CD4-positive, CD25-positive, alpha-beta regulatory T cell (primary cell): ENCODE measurements around the gene SFPQ. TPM values are rescaled to one million over a fixed set of nuclear protein-coding genes. Genes with fewer than 3 reads are reported as not detected.

ENCODE experiments used
- ATAC-seq, 2 donors: fragments of 150-1000 bp; cut with Tn5 transposase; one replicate each; pipeline ENCODE4 v1.10.0; 2021; ENCODE audit warnings: low read depth in 2 of 2, moderate number of reproducible peaks in 2 of 2, moderate library complexity in 1 of 2
- DNase-seq, 3 donors: peaks; one replicate each; pipeline versions ENCODE4 v3.0.0 to v3.0.0-alpha.2; 2012 to 2022; ENCODE audit warnings: mixed read lengths in 1 of 3
- H3K27ac ChIP-seq: one replicate; pipeline ENCODE4 v1.7.0; 2013; ENCODE audit warnings: mild to moderate bottlenecking, low read length; ENCODE audit not compliant: insufficient read depth, poor library complexity, severe bottlenecking
- H3K27me3 ChIP-seq: one replicate; pipeline ENCODE4 v1.7.0; 2013; ENCODE audit warnings: low read length; ENCODE audit not compliant: control insufficient read depth, insufficient read depth
- H3K36me3 ChIP-seq: one replicate; pipeline ENCODE4 v1.7.0; 2013; ENCODE audit warnings: mild to moderate bottlenecking, low read length, moderate library complexity; ENCODE audit not compliant: control insufficient read depth, insufficient read depth
- H3K4me1 ChIP-seq: 2 replicates; pipeline ENCODE4 v1.7.0; 2013; ENCODE audit warnings: mild to moderate bottlenecking, low read length; ENCODE audit not compliant: insufficient read depth, control insufficient read depth, poor library complexity, severe bottlenecking
- H3K4me3 ChIP-seq: one replicate; pipeline ENCODE4 v1.7.0; 2013; ENCODE audit warnings: low read depth, mild to moderate bottlenecking, low read length, moderate library complexity
- H3K9me3 ChIP-seq, 2 experiments: 1 replicate in 1 of 2; 2 replicates in 1 of 2; pipeline ENCODE4 v1.7.0; 2013; ENCODE audit warnings: low read length in 2 of 2, mild to moderate bottlenecking in 1 of 2, moderate library complexity in 1 of 2; ENCODE audit not compliant: control insufficient read depth in 2 of 2
- H3K27ac Mint-ChIP-seq, 3 donors: one replicate each; pipeline ENCODE4 v1.8.0; 2020 to 2022; ENCODE audit warnings: mild to moderate bottlenecking in 3 of 3, mixed read lengths in 3 of 3, moderate library complexity in 2 of 3
- H3K27me3 Mint-ChIP-seq: one replicate; pipeline ENCODE4 v1.8.0; 2022; ENCODE audit warnings: mild to moderate bottlenecking, mixed read lengths
- H3K36me3 Mint-ChIP-seq: one replicate; pipeline ENCODE4 v1.8.0; 2020; ENCODE audit warnings: mixed read lengths
- H3K4me1 Mint-ChIP-seq, 4 donors: one replicate each; pipeline ENCODE4 v1.8.0; 2020 to 2022; ENCODE audit warnings: mixed read lengths in 4 of 4, mild to moderate bottlenecking in 1 of 4
- H3K4me3 Mint-ChIP-seq, 4 donors: one replicate each; pipeline ENCODE4 v1.8.0; 2020 to 2022; ENCODE audit warnings: mild to moderate bottlenecking in 4 of 4, mixed read lengths in 4 of 4, moderate library complexity in 3 of 4
- H3K9me3 Mint-ChIP-seq, 7 donors: one replicate each; pipeline ENCODE4 v1.8.0; 2020 to 2022; ENCODE audit warnings: mixed read lengths in 7 of 7, mild to moderate bottlenecking in 3 of 7, moderate library complexity in 2 of 7
- polyA plus RNA-seq, 4 donors: library from polyadenylated mRNA; unstranded; fragments of 300-500 nt; fragmentation: Illumina TruSeq; gene quantifications; one replicate each; pipeline ENCODE4 v1.2.3, GENCODE V29; 2021
- total RNA-seq: library from RNA; stranded (reverse); gene quantifications from one replicate; pipeline ENCODE4 v1.2.3, GENCODE V29; 2022

SFPQ gene
- total and polyA plus RNA-seq, 5 donors from 2014 or later, result 111 to 618 (median 129) TPM

- Mint-ChIP-seq H3K4me3 (peak overlapping the region in 3 of 4 donors; percentile 0 to 99 (median 39)), H3K4me1 (peaks cover 36 to 97% (median 82%) of the 10 kb centered on the region in 4 donors), H3K27ac (peak overlapping the region in 2 of 3 donors; percentile 7 to 43), H3K9me3 (peaks cover 0 to 1% (median 0%) of the 10 kb centered on the region in 7 donors), H3K36me3 (peaks cover 82% of the 10 kb centered on the region), H3K27me3 (no peaks in the 10 kb centered on the region)
- peaks cover 83% of the 10 kb centered on the region for H3K4me1 ChIP-seq
- peaks cover 99% of the 10 kb centered on the region for H3K36me3 ChIP-seq
- H3K4me3 ChIP-seq, result peak overlapping the region; percentile 21
- DNase-seq, result no peak
- no peaks in the 10 kb centered on the region for H3K9me3 ChIP-seq
- H3K27ac ChIP-seq, result no peak overlapping the region
- ATAC-seq, result no peak
- no peaks in the 10 kb centered on the region for H3K27me3 ChIP-seq
Observed at GRCh38 chr1:35185200-35185599, 7.7 kb downstream of the SFPQ start.

- H3K36me3 ChIP-seq, result peaks cover 99% of the 10 kb centered on the region
- DNase-seq, result peak in 1 of 3 donors; percentile 27
- peak overlapping the region; percentile 44 for H3K27ac ChIP-seq
- H3K36me3 Mint-ChIP-seq, result peaks cover 80% of the 10 kb centered on the region
- no peaks in the 10 kb centered on the region for H3K9me3 ChIP-seq
- H3K9me3 Mint-ChIP-seq, result peaks cover 0 to 1% (median 0%) of the 10 kb centered on the region in 7 donors
- peak overlapping the region in 3 of 4 donors; percentile 39 to 99 (median 49) for H3K4me3 Mint-ChIP-seq
- H3K27me3 Mint-ChIP-seq, result no peaks in the 10 kb centered on the region
- no peak for ATAC-seq
- H3K27ac Mint-ChIP-seq, result peak overlapping the region in 2 of 3 donors; percentile 43 to 58
- H3K4me3 ChIP-seq, result peak overlapping the region; percentile 21
- peaks cover 79% of the 10 kb centered on the region for H3K4me1 ChIP-seq
- H3K4me1 Mint-ChIP-seq, result peaks cover 40 to 97% (median 83%) of the 10 kb centered on the region in 4 donors
- H3K27me3 ChIP-seq, result no peaks in the 10 kb centered on the region
Observed at GRCh38 chr1:35184495-35185199, 8.3 kb downstream of the SFPQ start.

GRCh38 chr1:35181790-35182455, 11.0 kb downstream of the SFPQ start:
- Mint-ChIP-seq H3K4me3 (peak overlapping the region in 3 of 4 donors; percentile 4 to 42 (median 4)), H3K36me3 (peaks cover 71% of the 10 kb centered on the region), H3K27me3 (no peaks in the 10 kb centered on the region), H3K4me1 (peaks cover 28 to 90% (median 69%) of the 10 kb centered on the region in 4 donors), H3K9me3 (peaks cover 0 to 1% (median 0%) of the 10 kb centered on the region in 7 donors), H3K27ac (peak overlapping the region; percentile 55 to 85 (median 58))
- peaks cover 60% of the 10 kb centered on the region for H3K4me1 ChIP-seq
- DNase-seq, result no peak
- H3K36me3 ChIP-seq, result peaks cover 97% of the 10 kb centered on the region
- ATAC-seq, result no peak
- H3K4me3 ChIP-seq, result no peak overlapping the region
- no peak overlapping the region for H3K27ac ChIP-seq
- no peaks in the 10 kb centered on the region for H3K9me3 ChIP-seq
- H3K27me3 ChIP-seq, result no peaks in the 10 kb centered on the region

- H3K9me3 ChIP-seq, result no peaks in the 10 kb centered on the region
- H3K9me3 Mint-ChIP-seq, result no peaks in the 10 kb centered on the region
- no peak for DNase-seq
- peaks cover 97% of the 10 kb centered on the region for H3K36me3 ChIP-seq
- peaks cover 50% of the 10 kb centered on the region for H3K4me1 ChIP-seq
- no peak overlapping the region for H3K4me3 ChIP-seq
- no peaks in the 10 kb centered on the region for H3K27me3 Mint-ChIP-seq
- H3K4me3 Mint-ChIP-seq, result peak overlapping the region in 1 of 4 donors; percentile 7
- H3K27me3 ChIP-seq, result no peaks in the 10 kb centered on the region
- H3K36me3 Mint-ChIP-seq, result peaks cover 66% of the 10 kb centered on the region
- ATAC-seq, result no peak
- H3K27ac ChIP-seq, result no peak overlapping the region
- peak overlapping the region in 1 of 3 donors; percentile 58 for H3K27ac Mint-ChIP-seq
- H3K4me1 Mint-ChIP-seq, result peaks cover 24 to 79% (median 61%) of the 10 kb centered on the region in 4 donors
Observed at GRCh38 chr1:35180776-35181374, 12.1 kb downstream of the SFPQ start.

GRCh38 chr1:35179908-35180307, 13.0 kb downstream of the SFPQ start:
- Mint-ChIP-seq H3K4me1 (peaks cover 15 to 69% (median 51%) of the 10 kb centered on the region in 4 donors), H3K4me3 (peak overlapping the region in 1 of 4 donors; percentile 21), H3K27me3 (no peaks in the 10 kb centered on the region)

GRCh38 chr1:35178874-35179380, 14.0 kb downstream of the SFPQ start:
- ATAC-seq, result no peak
- H3K4me1 ChIP-seq, result peaks cover 32% of the 10 kb centered on the region
- no peak overlapping the region for H3K4me3 ChIP-seq
- no peaks in the 10 kb centered on the region for H3K9me3 ChIP-seq
- peaks cover 18 to 61% (median 45%) of the 10 kb centered on the region in 4 donors for H3K4me1 Mint-ChIP-seq
- H3K27ac Mint-ChIP-seq, result peak overlapping the region in 1 of 3 donors; percentile 82
- no peaks in the 10 kb centered on the region for H3K27me3 ChIP-seq
- no peak overlapping the region for H3K27ac ChIP-seq
- H3K27me3 Mint-ChIP-seq, result no peaks in the 10 kb centered on the region
- H3K36me3 Mint-ChIP-seq, result peaks cover 62% of the 10 kb centered on the region
- no peaks in the 10 kb centered on the region for H3K9me3 Mint-ChIP-seq
- peak overlapping the region in 1 of 4 donors; percentile 21 for H3K4me3 Mint-ChIP-seq
- peaks cover 87% of the 10 kb centered on the region for H3K36me3 ChIP-seq
- no peak for DNase-seq

More at GRCh38 chr1:35179908-35180307, 13.0 kb downstream of the SFPQ start:
- Histone ChIP-seq H3K27ac (no peak overlapping the region), H3K4me3 (peak overlapping the region; percentile 22), H3K9me3 (no peaks in the 10 kb centered on the region), H3K36me3 (peaks cover 96% of the 10 kb centered on the region), H3K27me3 (no peaks in the 10 kb centered on the region), H3K4me1 (peaks cover 40% of the 10 kb centered on the region)
- Mint-ChIP-seq H3K36me3 (peaks cover 69% of the 10 kb centered on the region), H3K9me3 (no peaks in the 10 kb centered on the region), H3K27ac (no peak overlapping the region)
- DNase-seq (no peak), ATAC-seq (no peak)

GRCh38 chr1:35178295-35178695, 14.7 kb downstream of the SFPQ start:
- Mint-ChIP-seq H3K9me3 (no peaks in the 10 kb centered on the region), H3K4me1 (peaks cover 18 to 57% (median 42%) of the 10 kb centered on the region in 4 donors), H3K36me3 (peaks cover 62% of the 10 kb centered on the region), H3K4me3 (no peak overlapping the region), H3K27ac (peak overlapping the region in 2 of 3 donors; percentile 48 to 82), H3K27me3 (no peaks in the 10 kb centered on the region)
- H3K9me3 ChIP-seq, result no peaks in the 10 kb centered on the region
- no peak for ATAC-seq
- H3K27me3 ChIP-seq, result no peaks in the 10 kb centered on the region
- H3K4me3 ChIP-seq, result no peak overlapping the region
- H3K36me3 ChIP-seq, result peaks cover 80% of the 10 kb centered on the region
- DNase-seq, result no peak
- peaks cover 32% of the 10 kb centered on the region for H3K4me1 ChIP-seq
- H3K27ac ChIP-seq, result no peak overlapping the region
